OCI-LY3 (cell line): ENCODE measurements around the gene MAPKAPK2.

Source experiments
- H2AFZ ChIP-seq: fragments of 200-600, 300-600 bp; shearing (Covaris generic); 2 replicates; pipeline ENCODE4 v1.6.0; 2014; ENCODE audit warnings: antibody characterized with exemption, low read depth, low read length
- H3K27ac ChIP-seq: fragments of 200-600, 300-600 bp; sonication (generic); 2 replicates; pipeline ENCODE4 v1.5.1; 2014; ENCODE audit warnings: mild to moderate bottlenecking, low read length, moderate library complexity, mixed read lengths
- H3K27me3 ChIP-seq: fragments of 200-600, 300-600 bp; sonication (generic); 2 replicates; pipeline ENCODE4 v1.6.1; 2014; ENCODE audit warnings: low read depth, low read length, mixed read lengths
- H3K36me3 ChIP-seq: fragments of 200-600, 300-600 bp; sonication (generic); replicated peaks from 2 replicates; pipeline ENCODE3; 2014; ENCODE audit warnings: low read depth, low read length, mixed read lengths
- H3K4me1 ChIP-seq: fragments of 300-600, 200-600 bp; sonication (generic); 2 replicates; pipeline ENCODE4 v1.6.1; 2014; ENCODE audit warnings: low read length, mixed read lengths
- H3K4me2 ChIP-seq: fragments of 200-600, 300-600 bp; sonication (generic); 2 replicates; pipeline ENCODE4 v1.6.1; 2014; ENCODE audit warnings: low read length, mixed read lengths
- H3K4me3 ChIP-seq: fragments of 300-600, 200-600 bp; sonication (generic); 2 replicates; pipeline ENCODE4 v1.5.1; 2014; ENCODE audit warnings: antibody characterized with exemption, mild to moderate bottlenecking, low read length, moderate library complexity
- H3K79me2 ChIP-seq: fragments of 300-600, 200-600 bp; shearing (Covaris generic); 2 replicates; pipeline ENCODE4 v1.6.1; 2014; ENCODE audit warnings: mild to moderate bottlenecking, low read length, mixed read lengths
- H3K9ac ChIP-seq: fragments of 300-600, 200-600 bp; shearing (Covaris generic); 2 replicates; pipeline ENCODE4 v1.6.0; 2014; ENCODE audit warnings: mild to moderate bottlenecking, low read length, moderate library complexity
- H3K9me3 ChIP-seq: fragments of 200-600, 300-600 bp; shearing (Covaris generic); 2 replicates; pipeline ENCODE4 v1.6.1; 2014; ENCODE audit warnings: low read length, mixed read lengths; ENCODE audit not compliant: insufficient read depth
- H4K20me1 ChIP-seq: fragments of 200-600, 300-600 bp; sonication (generic); 2 replicates; pipeline ENCODE4 v1.6.1; 2016; ENCODE audit warnings: low read length, mixed read lengths; ENCODE audit not compliant: insufficient read depth
- EZH2phosphoT487 ChIP-seq: fragments of 200-600 bp; shearing (Covaris generic); IDR thresholded peaks from 2 replicates; pipeline ENCODE4 v1.6.1; 2018; ENCODE audit warnings: antibody characterized with exemption, mixed run types, low read depth
- TF ChIP-seq, protein P1 (sequence below): fragments of 200-600, 300-600 bp; sonication (generic); IDR thresholded peaks from 2 replicates; pipeline ENCODE4 v1.5.1; 2014; ENCODE audit warnings: antibody characterized with exemption, low read length, low read depth

The MAPKAPK2 gene

DNA sequence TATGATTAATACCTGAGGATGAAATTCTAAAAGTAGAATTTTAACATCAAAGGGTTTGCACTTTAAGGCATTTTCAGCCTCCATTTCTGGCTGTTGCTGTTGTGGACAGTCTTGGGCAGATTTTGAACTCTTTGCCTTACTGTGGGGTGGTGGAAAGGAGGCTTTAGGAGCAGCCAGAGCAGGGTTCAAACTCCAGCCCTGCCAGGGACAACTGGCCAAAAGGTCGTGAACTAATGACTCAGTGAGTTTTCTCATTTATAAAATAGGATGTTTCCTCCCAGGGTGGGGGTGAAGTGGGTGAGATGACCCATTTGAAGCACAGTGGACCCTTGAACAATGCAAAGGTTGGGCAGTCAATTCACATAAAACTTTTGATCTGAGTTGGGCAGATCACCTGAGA lies 36.7 kb downstream of the MAPKAPK2 start:
- Histone ChIP-seq H3K4me1 (peaks cover 51% of the 10 kb centered on the region), H3K27ac (no peak overlapping the region), H3K36me3 (no peaks in the 10 kb centered on the region), H3K4me3 (no peak overlapping the region), H4K20me1 (peaks cover 81% of the 10 kb centered on the region), H3K4me2 (no peak overlapping the region), H3K27me3 (no peaks in the 10 kb centered on the region), H3K9me3 (no peaks in the 10 kb centered on the region), H3K9ac (no peak overlapping the region), H3K79me2 (peaks cover 84% of the 10 kb centered on the region), H2AFZ (no peak overlapping the region)
- TF ChIP-seq, protein P1, sequence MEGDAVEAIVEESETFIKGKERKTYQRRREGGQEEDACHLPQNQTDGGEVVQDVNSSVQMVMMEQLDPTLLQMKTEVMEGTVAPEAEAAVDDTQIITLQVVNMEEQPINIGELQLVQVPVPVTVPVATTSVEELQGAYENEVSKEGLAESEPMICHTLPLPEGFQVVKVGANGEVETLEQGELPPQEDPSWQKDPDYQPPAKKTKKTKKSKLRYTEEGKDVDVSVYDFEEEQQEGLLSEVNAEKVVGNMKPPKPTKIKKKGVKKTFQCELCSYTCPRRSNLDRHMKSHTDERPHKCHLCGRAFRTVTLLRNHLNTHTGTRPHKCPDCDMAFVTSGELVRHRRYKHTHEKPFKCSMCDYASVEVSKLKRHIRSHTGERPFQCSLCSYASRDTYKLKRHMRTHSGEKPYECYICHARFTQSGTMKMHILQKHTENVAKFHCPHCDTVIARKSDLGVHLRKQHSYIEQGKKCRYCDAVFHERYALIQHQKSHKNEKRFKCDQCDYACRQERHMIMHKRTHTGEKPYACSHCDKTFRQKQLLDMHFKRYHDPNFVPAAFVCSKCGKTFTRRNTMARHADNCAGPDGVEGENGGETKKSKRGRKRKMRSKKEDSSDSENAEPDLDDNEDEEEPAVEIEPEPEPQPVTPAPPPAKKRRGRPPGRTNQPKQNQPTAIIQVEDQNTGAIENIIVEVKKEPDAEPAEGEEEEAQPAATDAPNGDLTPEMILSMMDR: no peak
- no peak for TF ChIP-seq EZH2phosphoT487

DNA sequence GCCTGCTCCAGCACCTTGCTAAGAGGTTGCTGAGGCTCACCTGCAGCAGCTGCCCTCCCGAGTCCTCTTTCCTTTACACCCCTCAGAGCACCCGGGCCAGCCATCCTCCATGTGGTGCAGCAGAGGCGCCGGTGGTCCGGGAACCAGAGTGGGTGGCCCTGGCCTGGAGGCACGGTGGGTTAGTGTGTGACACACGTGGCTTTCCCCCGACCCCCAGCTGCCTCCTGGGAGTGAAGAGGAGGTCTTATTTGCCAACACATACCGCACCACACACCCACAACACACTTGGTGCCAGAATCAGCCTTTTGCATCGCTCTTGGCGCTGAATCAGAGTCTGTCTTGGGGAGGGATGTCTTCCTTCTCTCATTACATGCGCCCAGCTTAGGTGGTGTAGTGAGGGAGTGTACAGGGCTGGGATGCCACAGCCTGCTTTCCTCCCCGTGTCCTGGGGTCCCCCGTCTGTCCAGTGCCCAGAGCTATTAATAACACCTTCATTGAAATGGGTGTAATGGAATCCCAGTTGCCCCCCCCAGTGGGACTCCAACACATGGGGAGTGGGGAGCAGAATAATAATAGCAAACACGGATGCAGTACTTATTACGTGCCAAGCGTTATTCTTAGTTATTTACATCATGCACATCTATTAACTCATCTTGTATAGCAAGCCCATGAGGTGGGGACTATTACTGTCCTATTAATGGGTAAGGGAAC lies 38.2 kb downstream of the MAPKAPK2 start:
- Histone ChIP-seq H4K20me1 (peaks cover 73% of the 10 kb centered on the region), H3K9me3 (no peaks in the 10 kb centered on the region), H2AFZ (no peak overlapping the region), H3K27me3 (no peaks in the 10 kb centered on the region), H3K4me3 (no peak overlapping the region), H3K4me1 (peaks cover 46% of the 10 kb centered on the region), H3K9ac (no peak overlapping the region), H3K27ac (no peak overlapping the region), H3K4me2 (no peak overlapping the region), H3K36me3 (no peaks in the 10 kb centered on the region), H3K79me2 (peaks cover 84% of the 10 kb centered on the region)
- TF ChIP-seq, protein P1: no peak
- TF ChIP-seq EZH2phosphoT487: no peak

DNA sequence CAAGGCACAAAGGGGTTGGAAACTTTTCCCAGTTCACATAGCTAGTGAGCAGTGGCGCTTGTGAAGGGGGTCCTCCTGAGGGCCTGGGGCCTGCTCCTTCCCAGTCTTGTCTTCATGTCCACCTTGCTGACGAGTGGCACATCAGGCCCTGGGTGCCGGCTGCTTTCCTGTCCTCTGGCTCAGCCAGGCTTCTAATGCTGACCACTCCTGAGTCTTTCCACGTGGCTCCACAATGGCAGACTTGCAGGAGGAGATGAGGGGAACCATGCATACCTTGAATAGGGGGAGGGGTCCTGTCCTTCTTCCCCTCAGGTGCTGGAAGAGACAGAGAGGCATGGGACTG lies 38.7 kb downstream of the MAPKAPK2 start:
- H3K9me3 ChIP-seq: no peaks in the 10 kb centered on the region
- H4K20me1 ChIP-seq: peaks cover 73% of the 10 kb centered on the region
- H3K4me3 ChIP-seq: no peak overlapping the region
- H3K4me2 ChIP-seq: no peak overlapping the region
- H3K36me3 ChIP-seq: no peaks in the 10 kb centered on the region
- H3K27me3 ChIP-seq: no peaks in the 10 kb centered on the region
- peaks cover 51% of the 10 kb centered on the region for H3K4me1 ChIP-seq
- no peak overlapping the region for H3K9ac ChIP-seq
- no peak overlapping the region for H2AFZ ChIP-seq
- no peak for TF ChIP-seq EZH2phosphoT487
- TF ChIP-seq, protein P1: no peak
- H3K79me2 ChIP-seq: peaks cover 83% of the 10 kb centered on the region
- H3K27ac ChIP-seq: no peak overlapping the region

- Histone ChIP-seq H3K27ac (no peak overlapping the region), H3K79me2 (peaks cover 83% of the 10 kb centered on the region), H3K4me1 (peaks cover 51% of the 10 kb centered on the region), H4K20me1 (peaks cover 72% of the 10 kb centered on the region), H3K36me3 (no peaks in the 10 kb centered on the region), H3K27me3 (no peaks in the 10 kb centered on the region), H3K9me3 (no peaks in the 10 kb centered on the region), H3K4me2 (no peak overlapping the region), H2AFZ (no peak overlapping the region), H3K4me3 (no peak overlapping the region), H3K9ac (no peak overlapping the region)
- TF ChIP-seq, protein P1: no peak
- no peak for TF ChIP-seq EZH2phosphoT487
Measured at GRCh38 chr1:206723805-206724472, 39.2 kb downstream of the MAPKAPK2 start.
